GM19438 (cell line): ENCODE measurements around the gene TM4SF1.

ENCODE experiments used
- ATAC-seq: cut with Tn5 transposase; IDR thresholded peaks from one replicate; pipeline ENCODE4 v1.9.1; 2021; ENCODE audit warnings: low read depth; ENCODE audit not compliant: unreplicated experiment

Gene TM4SF1, protein sequence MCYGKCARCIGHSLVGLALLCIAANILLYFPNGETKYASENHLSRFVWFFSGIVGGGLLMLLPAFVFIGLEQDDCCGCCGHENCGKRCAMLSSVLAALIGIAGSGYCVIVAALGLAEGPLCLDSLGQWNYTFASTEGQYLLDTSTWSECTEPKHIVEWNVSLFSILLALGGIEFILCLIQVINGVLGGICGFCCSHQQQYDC

DNA sequence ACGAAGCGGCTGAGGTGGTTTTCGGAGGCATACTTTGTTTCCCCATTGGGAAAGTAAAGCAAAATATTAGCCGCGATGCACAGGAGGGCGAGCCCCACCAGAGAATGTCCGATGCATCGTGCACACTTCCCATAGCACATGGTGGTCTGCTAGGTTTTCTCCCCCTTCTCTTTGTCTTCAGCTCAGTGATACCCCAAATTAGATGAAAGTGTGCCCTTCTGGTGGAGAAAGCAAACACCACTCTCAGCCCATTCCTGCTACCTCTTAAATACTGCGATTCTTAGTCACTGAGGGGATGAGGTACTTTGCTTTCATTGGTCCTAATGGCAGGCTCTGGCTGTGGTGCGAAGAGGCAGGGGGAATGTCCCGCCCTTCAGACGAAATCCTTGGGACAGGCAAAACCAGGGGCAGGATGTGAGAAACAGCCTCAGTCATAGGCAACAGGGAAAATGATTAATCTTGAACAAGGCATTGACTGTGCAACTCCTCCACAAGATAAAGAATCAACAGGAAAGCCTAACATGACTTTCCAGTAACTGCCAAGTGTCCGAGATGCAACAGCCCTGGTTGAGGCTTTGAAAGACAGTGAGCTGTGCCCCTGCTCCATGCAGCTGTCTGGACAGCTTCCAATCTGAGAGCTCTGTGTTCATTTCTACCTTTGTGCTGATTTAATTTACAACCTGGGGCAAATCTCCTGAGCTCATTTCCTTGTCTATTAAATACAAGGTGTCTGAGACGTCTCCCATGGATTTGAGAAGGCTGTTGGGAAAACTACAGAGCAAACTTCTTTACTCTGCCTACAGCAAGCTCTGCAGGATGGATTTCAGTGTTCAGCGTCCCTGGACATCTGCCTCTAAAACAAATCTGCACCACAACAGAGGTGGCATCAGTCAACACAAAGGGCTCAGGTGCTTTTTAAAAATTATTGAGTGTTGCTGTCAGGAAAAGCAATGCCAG, at the start of gene TM4SF1:
TM4SF1 (minus strand) TSS at position 242 of the 957 bp plus-strand sequence; CDS start at position 140, 102 bp downstream.
- no peak for ATAC-seq

DNA sequence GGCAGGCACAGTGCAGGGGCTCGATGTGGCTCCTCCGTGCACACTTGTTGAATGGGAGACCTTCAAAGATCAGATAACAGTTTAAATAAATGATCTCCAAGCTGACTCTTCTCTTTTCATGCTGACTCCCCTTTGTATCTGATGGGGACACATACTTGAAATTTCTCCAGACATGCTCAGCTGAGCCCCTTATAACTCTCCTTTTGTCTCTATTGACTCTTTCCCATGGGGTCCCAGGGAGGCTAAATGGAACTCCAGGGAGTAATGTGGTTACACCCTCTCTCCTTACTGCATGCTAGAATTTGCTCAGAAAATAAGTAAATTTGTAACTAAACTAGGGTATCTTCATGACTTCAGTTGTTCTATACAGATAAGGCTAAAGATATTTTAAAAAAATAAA, 48.9 kb upstream of the TM4SF1 start:
- no peak for ATAC-seq

DNA sequence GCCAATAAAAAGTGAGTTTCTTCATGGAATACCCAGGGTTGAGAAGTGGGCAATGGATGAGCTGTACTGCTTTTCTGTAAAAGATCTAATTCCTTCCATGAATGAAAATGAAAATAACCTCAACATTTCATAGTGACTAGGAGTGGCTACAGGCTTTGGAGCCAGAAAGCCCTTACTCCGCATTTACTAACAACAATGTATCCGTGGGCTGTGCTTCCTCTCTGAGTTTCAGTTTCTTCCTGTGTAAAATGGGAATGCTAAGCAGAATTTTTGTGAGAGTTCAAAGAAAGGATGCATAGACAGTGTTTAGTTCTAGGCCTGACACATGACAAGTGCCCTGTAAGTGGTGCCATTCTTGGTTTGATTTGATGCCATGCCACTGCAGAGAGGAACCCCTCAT, 47.5 kb upstream of the TM4SF1 start:
- ATAC-seq = no peak

DNA sequence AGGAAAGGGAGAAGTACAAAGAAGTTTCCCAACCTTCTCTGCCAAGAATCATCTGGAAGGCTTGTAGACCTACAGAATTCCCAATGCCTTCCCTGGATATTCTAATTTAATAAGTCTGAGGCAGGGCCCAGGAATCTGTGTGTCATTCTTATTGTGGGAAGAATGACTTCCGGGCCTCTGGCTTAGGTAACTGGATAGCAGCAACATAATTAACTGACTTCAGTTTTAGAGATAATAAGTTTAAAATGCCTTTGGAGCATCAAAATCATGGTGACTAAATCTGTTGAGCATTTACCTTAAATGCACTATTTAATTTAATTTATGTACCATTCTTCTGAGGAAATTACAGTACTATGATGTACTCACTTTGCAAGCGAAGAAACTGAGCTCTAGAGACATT, 44.3 kb upstream of the TM4SF1 start:
- no peak for ATAC-seq

DNA sequence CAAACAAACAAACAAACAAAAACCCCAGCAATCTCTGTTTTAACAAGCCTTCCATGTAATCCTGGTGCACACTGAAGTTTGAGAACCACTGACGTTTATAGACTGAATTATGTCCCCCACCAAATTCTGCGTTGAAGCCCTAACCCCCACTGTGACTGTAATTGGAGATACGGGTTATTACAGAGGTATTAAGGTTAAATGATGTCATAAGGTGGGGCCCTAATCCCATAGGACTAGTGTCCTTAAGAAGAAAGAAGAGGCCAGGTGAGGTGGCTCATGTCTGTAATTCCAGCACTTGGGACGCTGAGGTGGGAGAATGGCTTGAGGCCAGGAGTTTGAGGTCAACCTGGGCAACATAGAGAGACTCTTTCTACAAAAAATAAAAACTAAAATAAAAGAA, 42.4 kb upstream of the TM4SF1 start:
- no peak for ATAC-seq

DNA sequence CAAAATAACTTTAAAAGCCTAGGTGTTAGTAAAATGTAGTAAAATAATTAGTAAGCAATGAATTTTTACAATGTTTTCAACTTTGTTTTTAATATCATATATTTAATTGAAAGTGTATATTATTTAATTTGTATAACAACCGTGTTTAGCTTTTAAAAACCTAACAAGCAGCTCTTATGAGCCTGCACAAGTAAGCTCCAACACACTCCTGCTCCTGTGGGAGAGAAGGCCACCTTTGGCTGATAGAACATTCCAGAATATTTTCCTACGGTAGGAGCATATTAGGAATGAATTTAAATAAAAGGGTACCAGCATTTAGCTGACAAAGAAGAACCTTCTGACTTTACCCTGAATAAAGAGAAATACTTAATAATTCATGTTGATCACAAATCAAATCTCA, 40.3 kb upstream of the TM4SF1 start:
- no peak for ATAC-seq

DNA sequence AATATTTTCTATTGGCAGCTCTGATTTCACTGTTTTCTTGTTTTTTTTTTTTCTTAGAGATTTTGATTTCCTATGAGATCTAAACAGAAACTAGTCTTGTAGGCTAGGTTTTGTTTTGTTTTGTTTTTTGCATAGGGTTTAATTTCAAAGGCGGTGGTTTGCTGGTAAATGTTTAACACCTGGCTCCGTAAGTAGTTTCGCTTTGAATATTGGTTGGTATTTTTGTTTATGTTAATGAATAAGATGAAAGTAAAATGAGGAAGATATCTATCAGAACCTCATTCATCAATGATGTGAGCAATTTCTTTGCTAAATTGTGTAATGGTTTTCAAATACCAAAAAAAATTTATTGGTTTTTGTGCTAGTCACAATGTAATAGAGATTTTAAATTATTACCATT, 39.7 kb upstream of the TM4SF1 start:
- peak; percentile 87 for ATAC-seq

DNA sequence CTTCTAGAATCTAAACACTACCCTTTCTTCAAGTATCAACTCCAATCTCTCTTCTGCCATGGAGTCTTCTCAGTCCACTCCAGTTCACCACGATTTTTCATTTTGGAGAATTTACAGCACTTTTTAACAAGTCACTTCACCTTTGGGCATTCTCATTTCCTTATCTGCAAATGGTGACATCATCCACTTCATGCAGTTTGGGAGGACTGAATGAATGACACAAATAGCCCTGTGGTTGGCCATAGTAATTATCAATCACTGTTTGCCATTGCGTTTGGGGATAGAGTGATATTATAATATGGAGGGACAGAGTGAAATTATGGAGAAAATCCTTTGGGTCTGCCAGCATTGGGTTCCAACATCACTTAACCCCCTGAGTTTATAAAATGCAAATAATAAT, 38.0 kb upstream of the TM4SF1 start:
- no peak for ATAC-seq

DNA sequence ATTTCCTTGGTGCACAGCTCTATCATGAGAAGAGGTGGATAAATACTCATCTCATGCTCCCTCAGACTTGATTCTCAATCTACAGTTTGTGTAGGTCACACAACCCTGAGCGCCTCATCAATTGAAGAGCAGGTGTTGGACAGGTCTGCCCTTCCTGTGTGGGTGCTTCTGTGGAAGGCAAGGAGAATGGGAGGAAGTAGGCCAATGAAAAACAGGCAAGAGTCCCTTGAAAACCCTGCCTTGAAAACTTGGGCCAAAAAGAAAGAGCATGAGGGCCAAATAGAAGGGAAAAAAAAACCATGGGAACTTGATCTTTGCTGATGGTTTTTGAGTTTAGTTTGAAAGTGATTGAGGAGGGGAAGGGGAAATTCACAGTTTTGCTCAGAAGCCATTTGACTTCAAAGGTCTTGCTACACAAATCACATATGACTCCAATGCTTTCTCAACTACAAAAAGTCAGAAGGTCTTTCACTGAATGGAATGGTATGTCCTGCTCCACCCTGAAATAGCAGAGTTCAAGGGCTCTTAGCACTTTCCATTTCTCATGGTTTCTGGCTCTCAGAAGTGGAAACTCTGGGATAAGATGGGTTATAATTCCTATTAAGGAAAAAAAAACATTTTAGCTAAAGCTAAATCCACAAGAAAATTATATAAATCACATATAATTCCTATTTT, 37.2 kb upstream of the TM4SF1 start:
- no peak for ATAC-seq

DNA sequence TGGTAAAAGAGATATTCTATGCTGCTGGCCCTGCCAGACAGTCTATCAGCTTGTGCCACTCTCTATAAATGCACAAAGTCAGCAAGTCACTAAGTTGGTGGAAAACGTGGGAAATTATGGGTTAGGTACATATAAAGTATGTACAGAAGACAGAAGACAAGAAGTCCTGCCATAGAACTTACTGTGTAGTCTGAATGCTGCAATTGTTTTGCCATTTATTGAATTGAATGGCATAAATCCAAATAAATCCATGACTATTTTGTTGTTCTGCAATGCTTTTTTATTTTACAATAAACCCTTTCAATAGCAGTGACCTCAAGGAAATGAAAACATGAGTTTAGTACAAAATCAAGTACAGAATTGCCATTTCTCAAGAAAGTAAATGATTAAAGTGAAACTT, 34.1 kb upstream of the TM4SF1 start:
- ATAC-seq = no peak

DNA sequence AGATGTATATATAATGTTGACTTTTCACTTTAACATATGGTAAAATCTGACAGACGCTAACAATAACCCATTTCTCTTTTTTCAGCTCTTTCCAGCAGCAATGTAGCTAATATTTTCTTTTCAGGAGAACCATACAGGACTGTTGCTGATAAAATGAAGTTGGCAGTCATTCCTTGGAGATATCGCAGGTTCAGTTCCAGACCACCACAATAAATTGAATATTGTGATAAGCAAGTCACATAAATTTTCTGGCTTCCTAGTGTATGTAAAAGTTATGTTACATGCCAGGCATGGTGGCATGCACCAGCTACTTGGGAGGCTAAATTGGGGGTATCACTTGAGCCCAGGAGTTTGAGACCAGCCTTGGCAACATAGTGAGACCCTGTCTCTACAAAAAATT, 31.9 kb upstream of the TM4SF1 start:
- ATAC-seq = no peak

DNA sequence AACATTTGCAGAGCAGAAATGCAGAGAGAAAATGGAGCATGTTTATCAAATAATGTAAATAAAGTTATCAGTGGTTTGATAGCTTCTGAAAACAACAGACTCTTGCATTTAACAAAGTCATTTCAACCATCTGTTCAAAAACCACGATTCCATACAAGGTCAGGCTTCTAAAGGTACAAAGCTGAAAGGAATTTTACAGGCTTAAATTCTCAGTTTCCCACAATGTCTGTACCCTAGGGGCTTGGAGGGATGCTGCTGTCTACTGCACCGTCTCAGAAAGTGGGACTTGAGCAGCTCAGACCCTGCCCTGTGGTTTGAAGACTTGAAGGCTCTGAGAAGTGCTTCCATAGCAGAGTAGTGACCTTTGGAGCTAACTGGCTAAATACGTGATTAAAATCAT, 30.4 kb upstream of the TM4SF1 start:
- no peak for ATAC-seq

DNA sequence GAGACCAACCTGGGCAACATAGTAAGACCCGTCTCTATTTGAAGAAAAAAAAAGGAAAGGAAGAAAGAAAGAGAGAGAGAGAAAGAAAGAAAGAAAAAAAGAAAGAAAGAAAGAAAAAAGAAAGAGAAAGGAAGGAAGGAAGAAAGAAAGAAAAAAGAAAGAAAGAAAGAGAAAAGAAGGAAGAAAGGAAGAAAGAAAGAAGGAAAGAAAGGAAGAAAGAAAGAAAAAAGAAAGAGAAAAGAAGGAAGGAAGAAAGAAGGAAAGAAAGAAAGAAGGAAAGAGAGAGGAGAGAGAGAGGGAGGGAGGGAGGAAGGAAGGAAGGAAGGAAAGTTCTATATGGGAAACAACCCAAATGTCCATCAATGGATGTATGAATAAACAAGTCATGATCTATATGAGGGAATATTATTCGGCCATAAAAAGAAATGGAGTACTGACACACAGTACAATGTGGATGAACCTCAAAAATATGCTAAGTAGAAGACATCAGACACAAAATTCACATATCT, 28.8 kb upstream of the TM4SF1 start:
- ATAC-seq = no peak

DNA sequence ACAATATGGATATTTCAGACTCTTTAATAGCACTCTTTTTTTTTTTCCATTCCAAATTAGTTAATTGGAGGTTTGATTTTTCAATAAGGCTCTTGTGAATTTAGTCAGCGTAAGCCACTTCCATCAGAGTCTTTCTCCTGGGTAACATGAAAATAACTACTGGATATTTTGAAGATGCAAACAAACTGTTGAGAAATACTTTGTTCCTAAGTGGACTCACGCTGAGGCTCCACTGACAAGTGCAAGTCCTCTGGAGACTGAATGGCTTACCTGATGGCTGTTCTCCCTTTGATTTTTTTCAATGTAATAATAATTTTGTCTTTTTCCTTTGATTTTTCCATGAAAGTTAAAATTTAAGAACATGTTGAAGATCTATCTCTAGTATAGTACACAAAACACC, 26.0 kb upstream of the TM4SF1 start:
- no peak for ATAC-seq

DNA sequence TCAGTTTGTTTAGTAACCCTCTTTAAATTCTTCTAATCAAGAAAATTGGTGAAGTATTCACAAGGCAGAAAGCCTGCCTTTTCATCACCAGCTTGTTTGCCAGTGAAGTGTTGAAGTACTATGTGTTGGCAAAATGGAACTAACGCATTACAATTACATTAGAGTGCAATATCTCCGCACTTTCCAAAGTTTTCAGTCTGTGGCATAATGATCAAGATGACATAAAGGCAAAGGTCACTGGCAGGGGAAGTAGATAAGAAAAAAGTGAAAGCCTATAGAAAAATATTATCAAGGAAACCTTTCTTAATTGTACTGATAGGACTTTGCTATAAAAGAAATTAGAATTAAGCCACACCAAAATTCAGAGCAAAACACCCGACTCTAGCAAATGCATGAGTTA, 25.0 kb upstream of the TM4SF1 start:
- ATAC-seq = no peak

DNA sequence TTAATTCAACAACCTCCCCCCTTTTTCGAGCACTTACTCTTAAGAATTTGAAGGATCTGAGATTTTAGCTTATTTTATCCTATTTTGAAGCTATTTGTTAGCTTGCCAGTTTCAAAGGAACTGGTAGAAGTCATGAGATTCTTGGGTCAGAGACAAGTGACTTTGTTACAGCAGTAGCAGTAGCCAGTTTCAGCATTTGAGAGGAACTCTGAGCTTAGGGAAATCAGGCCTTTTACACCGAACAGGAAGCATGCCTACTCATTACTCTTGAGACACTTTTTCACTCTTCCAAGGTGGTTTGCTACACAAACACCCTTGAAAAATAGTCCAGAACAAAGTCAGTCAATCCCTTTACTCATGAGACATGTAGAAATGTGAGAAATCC, 24.5 kb upstream of the TM4SF1 start:
- ATAC-seq = no peak

DNA sequence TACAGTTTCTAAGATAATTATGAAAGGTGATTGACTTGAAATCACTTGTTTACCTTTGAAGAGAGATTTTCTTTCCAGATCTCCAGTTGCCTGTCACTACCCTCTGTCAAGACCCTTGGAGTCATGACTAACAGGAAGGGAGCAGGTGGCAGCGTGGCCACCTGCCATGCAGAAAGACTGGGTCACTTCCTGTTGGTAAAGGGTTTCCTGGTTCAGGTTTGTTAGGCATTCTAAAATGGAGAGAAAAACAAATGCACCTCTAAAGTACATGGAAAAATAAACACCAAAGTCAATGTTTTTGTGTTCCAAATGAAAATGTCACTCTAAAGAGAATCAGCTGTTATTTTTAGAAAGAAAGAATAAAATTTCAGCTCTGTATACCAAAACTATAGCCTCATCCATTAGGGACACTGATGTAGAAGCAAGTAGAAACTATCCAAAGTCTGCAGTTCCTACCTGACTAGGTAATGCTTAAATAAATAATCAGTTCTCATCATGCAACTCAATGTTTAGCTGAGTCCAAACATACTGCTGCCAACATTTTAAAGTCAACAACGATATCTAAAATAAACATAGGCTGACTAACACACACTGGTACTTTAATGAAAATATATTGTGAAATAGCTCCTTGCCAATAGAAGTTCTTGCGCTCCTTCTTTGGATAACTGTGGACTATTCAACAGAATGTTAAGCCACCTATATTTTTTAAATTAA, 23.9 kb upstream of the TM4SF1 start:
- ATAC-seq = no peak

DNA sequence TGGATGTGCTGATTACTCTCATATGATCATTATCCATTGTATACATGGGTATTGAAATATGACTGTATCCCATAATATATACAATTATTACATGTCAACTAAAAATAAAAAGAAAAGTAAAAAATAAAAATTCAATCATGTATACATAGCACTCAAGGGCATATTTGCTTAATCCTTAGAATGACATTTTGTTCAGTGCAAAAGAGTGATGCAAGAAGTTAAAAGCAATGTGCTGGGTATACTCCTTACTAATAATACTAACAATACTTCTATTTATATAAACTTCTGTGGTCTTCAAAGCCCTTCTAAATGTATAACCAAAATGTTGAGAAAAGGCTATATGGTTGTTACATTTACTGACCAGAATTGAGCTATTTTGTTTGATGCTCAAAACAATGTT, 23.2 kb upstream of the TM4SF1 start:
- ATAC-seq = no peak

DNA sequence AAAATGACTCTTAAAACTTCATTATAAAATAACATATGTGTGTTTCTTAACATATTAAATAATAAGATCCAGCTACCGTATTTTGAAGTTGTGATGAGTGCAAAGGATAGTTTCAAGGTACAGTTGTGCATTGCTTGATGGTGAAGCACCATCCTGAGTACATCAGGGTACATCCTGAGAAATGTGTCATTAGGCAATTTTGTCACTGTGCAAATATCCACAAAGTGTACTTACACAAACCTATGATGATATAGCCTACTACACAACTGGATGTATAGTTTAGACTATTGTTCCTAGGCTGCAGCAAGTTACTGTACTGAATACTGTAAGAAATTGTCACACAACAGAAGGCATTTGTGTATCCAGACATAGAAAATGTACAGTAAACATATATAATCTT, 20.8 kb upstream of the TM4SF1 start:
- ATAC-seq = no peak

DNA sequence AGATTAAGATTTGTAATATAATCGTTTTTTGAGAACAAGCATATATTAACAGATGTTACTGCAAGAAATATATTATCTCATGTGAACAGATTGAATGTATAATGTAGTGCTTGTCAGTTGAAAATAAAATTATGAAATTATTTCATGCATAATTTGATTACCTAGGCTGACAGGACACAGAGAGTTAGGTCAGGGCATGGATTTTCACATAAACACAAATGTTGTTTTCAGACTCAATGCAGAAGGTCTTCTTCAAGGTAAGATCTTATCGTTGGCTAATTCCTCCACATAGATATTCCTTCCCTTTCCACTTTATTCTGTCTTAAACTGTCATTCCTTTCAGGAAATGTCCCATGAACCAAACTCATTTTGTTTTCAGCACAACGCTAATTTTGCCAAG, 20.1 kb upstream of the TM4SF1 start:
- no peak for ATAC-seq

DNA sequence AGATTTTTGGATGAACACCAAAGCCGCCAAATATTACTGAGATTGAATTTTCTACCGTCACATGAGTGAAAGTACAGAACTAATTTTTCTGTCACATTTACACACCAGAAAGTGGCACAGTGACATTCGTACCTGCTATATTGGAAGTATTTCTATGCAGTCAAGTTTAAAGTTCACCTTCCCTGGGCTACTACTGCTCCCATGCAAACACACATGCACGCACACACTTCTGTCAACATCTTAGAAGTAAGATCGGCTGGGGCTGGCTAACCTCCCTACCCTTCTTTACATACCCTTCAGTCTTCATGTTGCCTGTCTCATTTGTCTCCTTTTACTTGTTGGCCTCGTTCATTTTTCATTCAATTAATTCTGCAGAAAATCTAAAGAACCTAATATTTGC, 19.0 kb upstream of the TM4SF1 start:
- ATAC-seq = no peak
